ENCODE data around the gene MYL6. TPM values are rescaled to one million over a fixed set of nuclear protein-coding genes. Genes with fewer than 3 reads are reported as not detected.

The MYL6 gene
- total RNA-seq, 4 donors from 2014 or later = 1,110 to 2,359 (median 1,915) TPM

DNA sequence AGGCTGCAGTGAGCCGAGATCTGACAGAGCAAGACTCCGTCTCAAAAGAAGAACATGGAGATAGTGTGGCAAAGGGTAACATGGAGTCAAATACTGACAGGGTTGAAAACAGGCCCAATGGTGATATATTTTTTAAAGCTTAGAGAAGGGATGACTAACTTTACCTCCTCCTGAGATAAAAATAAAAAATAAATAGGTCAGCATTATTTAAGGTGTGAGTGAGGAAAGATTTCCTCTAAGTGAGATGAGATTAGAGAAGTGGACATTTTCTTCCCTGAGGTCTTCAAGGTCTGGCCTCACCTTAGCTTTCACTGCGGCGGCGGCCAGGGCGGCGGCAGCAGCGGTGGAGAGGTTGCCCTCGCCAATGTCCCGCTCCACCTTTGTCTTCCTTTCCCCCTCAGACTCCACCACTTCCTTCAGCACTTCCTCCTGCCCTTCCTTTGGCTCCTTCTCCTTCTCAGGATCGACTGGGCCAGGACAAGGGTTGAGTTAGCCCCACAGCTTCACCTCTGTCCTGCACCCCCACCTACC lies 11.1 kb downstream of the MYL6 start:
- no peak overlapping the region for H3K27ac ChIP-seq
- intact Hi-C loops (cut with DNase I) = no loop called here
- TF ChIP-seq POLR2A (IDR thresholded peaks at IDR 0.05) = no peak
- TF ChIP-seq, protein P1, sequence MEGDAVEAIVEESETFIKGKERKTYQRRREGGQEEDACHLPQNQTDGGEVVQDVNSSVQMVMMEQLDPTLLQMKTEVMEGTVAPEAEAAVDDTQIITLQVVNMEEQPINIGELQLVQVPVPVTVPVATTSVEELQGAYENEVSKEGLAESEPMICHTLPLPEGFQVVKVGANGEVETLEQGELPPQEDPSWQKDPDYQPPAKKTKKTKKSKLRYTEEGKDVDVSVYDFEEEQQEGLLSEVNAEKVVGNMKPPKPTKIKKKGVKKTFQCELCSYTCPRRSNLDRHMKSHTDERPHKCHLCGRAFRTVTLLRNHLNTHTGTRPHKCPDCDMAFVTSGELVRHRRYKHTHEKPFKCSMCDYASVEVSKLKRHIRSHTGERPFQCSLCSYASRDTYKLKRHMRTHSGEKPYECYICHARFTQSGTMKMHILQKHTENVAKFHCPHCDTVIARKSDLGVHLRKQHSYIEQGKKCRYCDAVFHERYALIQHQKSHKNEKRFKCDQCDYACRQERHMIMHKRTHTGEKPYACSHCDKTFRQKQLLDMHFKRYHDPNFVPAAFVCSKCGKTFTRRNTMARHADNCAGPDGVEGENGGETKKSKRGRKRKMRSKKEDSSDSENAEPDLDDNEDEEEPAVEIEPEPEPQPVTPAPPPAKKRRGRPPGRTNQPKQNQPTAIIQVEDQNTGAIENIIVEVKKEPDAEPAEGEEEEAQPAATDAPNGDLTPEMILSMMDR (IDR thresholded peaks at IDR 0.05) = no peak
- no peak for DNase-seq
- no peaks in the 10 kb centered on the region for H3K27me3 ChIP-seq
- 88 to 93% methylated on average over 11 of the region's 11 CpGs for WGBS, 2 donors
- H3K4me3 ChIP-seq (replicated peaks in 1 of 3) = no peak overlapping the region
- H3K36me3 ChIP-seq = peaks cover 92 to 93% of the 10 kb centered on the region in 2 donors
- no peaks in the 10 kb centered on the region for H3K4me1 ChIP-seq
- no peaks in the 10 kb centered on the region for H3K9me3 ChIP-seq

DNA sequence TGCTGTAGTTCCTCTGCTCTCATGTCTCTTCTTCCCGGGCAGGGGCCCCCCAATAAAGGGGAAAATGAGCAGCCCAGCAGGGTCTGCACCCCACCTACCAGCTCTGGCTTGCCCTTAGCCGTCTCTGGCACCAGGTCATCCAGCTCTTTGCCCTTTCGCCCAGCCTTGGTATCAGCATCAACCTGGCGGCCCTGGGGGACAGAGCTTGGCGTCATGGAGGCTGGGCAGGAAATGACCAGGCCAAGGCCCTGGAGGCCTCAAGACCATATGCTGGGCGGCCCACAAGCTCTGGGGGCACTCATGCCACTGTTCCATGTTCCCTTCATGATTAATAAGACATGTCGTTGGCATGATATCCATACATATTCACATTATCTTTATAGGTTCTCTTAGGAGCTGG lies 14.7 kb downstream of the MYL6 start:
- Histone ChIP-seq H3K36me3 (peaks cover 79 to 85% of the 10 kb centered on the region in 2 donors), H3K9me3 (no peaks in the 10 kb centered on the region), H3K27me3 (no peaks in the 10 kb centered on the region), H3K4me3 (replicated peaks in 1 of 3) (no peak overlapping the region), H3K27ac (no peak overlapping the region), H3K4me1 (no peaks in the 10 kb centered on the region)
- intact Hi-C loops (cut with DNase I) = no loop called here
- 80 to 84% methylated on average over 7 of the region's 7 CpGs for WGBS, 2 donors
- no peak for TF ChIP-seq POLR2A (IDR thresholded peaks at IDR 0.05)
- TF ChIP-seq, protein P1 (IDR thresholded peaks at IDR 0.05) = no peak
- no peak for DNase-seq

DNA sequence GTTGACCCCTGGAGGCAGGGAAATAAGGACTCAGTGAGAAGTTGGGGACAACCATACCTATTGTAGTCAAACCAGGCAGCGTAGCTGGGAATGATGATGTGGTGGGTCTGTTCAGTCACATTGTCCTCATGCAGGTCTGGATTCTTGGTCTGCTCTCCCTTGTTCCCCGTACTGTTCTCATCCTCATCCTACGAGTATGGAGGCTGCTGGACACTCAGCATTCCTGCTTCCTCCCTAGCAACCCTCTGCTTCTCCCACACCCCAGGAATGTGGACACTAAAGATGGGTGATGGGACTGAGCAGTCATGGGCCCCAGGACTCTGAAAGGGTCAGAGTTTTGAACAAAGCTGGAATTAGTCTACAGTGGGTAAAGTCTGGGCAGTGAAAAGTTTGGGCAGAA lies 20.2 kb downstream of the MYL6 start:
- intact Hi-C loops (cut with DNase I) = no loop called here
- DNase-seq = no peak
- H3K9me3 ChIP-seq = no peaks in the 10 kb centered on the region
- no peaks in the 10 kb centered on the region for H3K4me1 ChIP-seq
- no peak for TF ChIP-seq POLR2A (IDR thresholded peaks at IDR 0.05)
- TF ChIP-seq, protein P1 (IDR thresholded peaks at IDR 0.05) = no peak
- WGBS, 2 donors = 90 to 94% methylated on average over 3 of the region's 3 CpGs
- no peak overlapping the region for H3K27ac ChIP-seq
- H3K36me3 ChIP-seq = peaks cover 68 to 74% of the 10 kb centered on the region in 2 donors
- no peak overlapping the region for H3K4me3 ChIP-seq (replicated peaks in 1 of 3)
- no peaks in the 10 kb centered on the region for H3K27me3 ChIP-seq

DNA sequence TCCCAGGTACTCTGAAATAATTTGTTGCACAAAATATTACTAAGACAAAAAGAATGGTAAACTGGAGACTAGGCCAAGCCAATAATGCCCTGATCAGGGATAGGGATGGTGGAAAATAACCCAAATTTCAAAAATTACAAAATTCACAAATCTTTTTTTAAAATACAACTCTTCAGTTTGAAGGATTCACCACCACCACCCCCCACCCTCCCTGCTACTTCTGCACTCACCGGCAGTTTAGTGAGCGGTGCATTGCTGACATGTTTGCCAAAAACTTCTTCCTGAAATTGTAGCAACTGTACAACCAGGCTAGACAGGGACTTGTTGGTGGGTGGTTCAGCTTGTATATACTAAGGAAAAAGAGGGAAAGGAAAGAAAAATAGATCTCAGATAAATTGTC lies 28.8 kb downstream of the MYL6 start:
- Histone ChIP-seq H3K9me3 (no peaks in the 10 kb centered on the region), H3K4me3 (replicated peaks in 1 of 3) (no peak overlapping the region), H3K36me3 (peaks cover 26 to 28% of the 10 kb centered on the region in 2 donors), H3K4me1 (peaks cover 14 to 22% of the 10 kb centered on the region in 2 donors), H3K27me3 (no peaks in the 10 kb centered on the region), H3K27ac (no peak overlapping the region)
- no peak for TF ChIP-seq POLR2A (IDR thresholded peaks at IDR 0.05)
- TF ChIP-seq, protein P1 (IDR thresholded peaks at IDR 0.05) = no peak
- whole genome bisulfite sequencing, 2 donors = 39 to 58% methylated on average over 2 of the region's 2 CpGs
- no peak for DNase-seq
- intact Hi-C loops (cut with DNase I) = no loop called here

DNA sequence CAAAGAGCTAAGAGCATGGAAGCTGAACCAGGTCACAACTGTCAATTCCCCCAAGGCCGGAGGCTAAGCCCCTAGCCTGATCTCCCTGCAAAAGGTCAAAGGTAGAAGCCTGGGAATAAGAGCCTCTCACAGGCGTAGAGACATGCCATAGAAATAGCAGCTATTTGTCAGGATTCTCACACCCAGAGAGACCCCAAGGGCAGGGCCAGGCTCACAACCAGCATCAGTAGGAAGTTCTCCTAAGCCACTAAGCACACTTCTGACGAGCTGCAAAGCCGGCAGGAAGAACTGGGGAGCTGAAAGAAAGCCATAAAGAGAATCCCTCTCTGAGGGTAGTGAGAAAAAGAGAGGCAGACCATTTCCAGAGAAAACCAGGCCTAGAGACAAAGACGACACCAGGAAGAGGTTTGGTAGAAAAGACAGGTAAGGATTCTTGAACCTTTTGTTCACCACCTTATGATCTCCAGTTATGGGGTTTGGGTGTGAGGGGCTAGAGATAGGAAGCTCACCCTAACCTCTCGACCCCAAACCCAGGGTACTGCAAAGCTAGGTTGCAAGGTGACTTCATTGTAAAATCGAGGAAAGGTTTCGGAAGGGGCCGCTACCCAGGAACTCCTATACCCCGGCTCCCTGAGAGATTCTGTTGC lies 30.1 kb downstream of the MYL6 start:
- H3K27me3 ChIP-seq = no peaks in the 10 kb centered on the region
- no peak for TF ChIP-seq POLR2A (IDR thresholded peaks at IDR 0.05)
- TF ChIP-seq, protein P1 (IDR thresholded peaks at IDR 0.05) = no peak
- 16 to 21% methylated on average over 10 of the region's 10 CpGs for WGBS, 2 donors
- peaks cover 14 to 22% of the 10 kb centered on the region in 2 donors for H3K4me1 ChIP-seq
- intact Hi-C loops (cut with DNase I) = loop anchor here (2.0 kb wide), 1 partner anchor 67 kb away; no protein-coding TSS in a partner anchor
- DNase-seq = no peak
- peak overlapping the region; percentile 85 to 93 (median 90) for H3K27ac ChIP-seq
- peaks cover 21 to 24% of the 10 kb centered on the region in 2 donors for H3K36me3 ChIP-seq
- no peaks in the 10 kb centered on the region for H3K9me3 ChIP-seq
- H3K4me3 ChIP-seq (replicated peaks in 1 of 3) = peak overlapping the region; percentile 62 to 77 (median 68)

Data from thyroid gland (tissue), 4 donors.